GM18858 (cell line): ENCODE results near the gene KCNE4.
A peak's percentile ranks its signal among the peaks of the same experiment; 100 is the strongest.

Experiments
- ATAC-seq: cut with Tn5 transposase; IDR thresholded peaks from one replicate; pipeline ENCODE4 v1.9.1; 2021; ENCODE audit not compliant: unreplicated experiment

Gene KCNE4

DNA sequence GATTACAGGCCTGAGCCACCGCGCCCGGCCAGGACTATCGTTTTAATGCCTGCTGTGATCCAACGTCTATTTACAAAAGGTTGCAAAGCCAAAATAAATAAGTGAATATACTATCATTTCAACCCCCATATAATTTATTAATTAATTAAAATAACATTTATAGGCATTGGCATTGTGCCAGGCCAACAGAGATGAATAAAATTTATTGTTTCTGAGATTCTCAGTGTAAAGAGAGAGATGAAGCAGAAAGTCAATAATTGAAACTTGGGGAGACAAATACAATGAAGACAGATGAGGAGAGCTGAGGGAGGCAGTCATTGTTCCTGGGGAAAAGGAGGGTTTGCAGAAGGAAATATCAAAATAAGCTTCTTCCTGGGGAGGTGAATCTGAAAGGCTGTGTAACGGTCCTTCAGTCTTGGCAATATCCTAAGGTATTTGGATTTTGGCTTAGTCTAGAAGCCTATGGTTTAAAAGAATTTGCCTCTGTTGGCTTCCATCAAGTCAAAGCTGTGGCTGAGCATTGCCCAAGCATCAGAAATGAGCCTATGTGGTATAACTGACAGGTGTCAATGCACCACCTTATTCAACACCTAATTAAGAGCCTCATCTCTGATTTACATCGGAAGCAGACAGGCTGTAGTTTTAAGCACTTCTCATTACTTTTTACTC is 31.5 kb downstream of the KCNE4 start:
- ATAC-seq = no peak

DNA sequence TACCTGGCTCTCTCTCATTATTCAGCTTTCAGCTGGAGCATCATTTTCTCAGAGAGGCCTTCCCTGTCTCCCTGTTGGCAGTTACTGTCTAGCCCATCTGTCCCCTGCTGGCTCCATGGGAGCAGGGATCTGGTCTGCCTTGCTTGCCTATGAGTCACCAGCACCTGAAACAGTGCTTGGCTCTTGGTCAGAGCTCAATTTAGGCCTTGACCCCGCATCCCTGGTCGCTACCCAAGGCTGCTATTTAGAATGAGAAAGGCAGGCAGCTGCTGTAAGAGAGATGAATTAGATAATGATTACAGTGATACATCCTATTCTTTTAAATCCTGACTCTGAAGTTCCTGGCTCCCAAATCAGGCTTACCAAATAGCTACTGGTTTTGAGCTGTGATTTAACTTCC is 32.9 kb downstream of the KCNE4 start:
- no peak for ATAC-seq

DNA sequence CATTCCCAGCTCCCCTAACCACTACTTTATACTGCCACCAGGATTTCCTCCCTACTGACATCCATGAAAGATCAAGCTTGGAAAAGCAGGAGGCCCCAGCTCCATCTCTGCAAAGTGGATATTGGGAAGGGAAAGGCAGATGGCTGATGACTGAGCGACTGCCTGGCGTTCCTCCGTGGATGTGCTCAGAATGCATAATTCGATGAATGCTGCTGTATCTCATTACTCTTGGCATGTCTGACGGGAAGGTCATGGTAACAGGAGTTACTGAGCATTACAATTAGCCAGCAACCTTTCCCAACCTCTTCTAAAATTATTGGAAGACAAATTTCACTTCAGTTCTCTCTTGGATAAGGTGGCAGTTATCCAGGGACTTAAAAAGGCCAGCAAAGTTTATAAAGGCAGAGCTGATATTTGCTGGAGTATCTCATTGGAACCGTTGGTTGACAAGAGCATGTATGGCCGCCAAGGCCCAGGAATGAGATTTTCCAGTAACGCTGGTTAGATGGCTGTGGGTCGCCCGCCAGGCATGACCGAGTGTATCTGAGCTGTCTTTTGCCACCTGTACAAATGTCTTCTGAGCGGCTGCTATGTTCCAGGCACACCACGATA is 34.5 kb downstream of the KCNE4 start:
- ATAC-seq = no peak

DNA sequence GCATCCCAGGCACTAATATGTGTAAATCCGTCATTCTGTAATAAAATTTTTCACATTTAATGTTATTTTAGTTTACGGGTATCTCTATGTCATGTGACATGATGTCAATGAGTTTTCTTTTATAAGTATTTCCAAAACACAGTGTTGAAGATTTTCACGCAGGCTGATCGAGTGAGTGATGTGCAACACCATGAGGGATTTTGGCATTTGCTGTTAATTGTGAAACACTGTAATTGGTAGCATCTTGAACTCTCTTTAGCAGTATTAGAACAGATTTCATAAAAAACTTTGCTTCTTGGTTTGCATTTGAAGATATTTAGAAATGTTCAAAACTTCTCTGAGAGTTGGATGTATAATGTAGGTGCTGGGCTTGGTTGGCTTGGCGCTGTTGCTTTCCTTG is 35.5 kb downstream of the KCNE4 start:
- ATAC-seq = no peak

DNA sequence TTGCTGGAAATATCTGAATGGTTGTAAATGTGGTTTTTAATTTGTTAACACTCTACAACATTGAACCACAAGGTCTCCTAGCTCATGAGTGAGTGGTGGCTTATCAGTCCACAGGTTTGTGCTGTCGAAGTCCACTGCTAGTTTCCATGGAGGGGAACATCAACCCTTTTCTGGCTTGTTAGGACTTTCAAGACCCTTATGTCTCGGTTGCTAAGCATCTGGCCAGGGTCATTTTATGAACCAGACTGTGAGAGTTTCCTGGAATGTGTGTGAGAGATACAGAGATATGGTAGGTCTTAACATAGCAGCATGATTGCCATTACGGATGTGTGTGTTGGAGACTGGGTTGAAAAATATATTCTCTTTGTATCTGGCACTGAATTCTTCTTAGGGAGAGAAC is 36.9 kb downstream of the KCNE4 start:
- ATAC-seq = no peak

DNA sequence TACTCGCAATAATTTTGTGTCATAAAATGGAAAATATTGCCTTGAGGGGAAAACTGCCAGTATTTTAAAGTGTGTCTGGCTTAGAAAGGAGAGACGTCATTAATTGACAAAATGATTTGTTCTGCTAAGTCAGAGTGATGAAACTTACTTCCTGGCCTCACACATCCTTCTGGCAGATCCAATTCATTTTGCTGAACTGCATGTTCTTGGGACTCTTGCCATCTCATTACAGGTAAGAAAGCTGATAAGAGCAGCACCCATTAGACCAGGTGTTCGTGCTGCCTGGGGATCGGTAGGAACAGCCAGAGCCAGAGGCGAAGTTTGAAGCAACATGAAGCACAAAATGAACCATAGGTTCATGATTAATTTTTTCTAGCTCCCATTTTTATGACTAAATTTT is 38.0 kb downstream of the KCNE4 start:
- no peak for ATAC-seq

DNA sequence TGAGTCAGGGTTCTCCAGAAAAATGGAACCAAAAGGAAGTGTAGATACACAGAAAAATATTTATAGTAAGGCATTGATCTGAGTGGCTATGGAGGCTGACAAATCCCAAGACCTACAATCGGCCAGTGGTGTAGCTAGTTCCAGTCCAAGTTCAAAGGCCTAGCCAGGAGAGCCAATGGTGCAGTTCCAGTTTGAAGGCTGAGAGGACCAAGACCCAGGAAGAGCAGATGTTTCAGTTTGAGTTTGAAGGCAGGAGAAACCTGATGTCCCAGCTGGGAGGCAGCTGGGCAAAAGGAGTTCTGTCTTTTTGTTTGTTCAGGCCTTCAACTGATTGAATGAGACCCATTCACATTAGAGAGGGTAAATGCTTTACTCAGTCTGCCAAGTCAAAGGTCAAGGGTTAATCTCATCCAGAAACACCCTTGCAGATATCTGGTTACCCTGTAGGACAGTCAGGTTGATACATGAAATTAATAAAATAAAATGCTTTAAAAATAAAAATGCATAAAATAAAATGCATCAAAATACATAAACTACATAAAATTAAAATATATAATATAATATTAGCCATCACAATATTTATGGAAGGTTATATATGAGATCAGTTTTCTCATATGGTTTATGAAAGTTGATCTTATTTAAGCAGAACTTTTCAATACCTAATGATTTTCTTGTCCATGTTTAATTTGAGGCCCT is 38.7 kb downstream of the KCNE4 start:
- ATAC-seq = no peak

DNA sequence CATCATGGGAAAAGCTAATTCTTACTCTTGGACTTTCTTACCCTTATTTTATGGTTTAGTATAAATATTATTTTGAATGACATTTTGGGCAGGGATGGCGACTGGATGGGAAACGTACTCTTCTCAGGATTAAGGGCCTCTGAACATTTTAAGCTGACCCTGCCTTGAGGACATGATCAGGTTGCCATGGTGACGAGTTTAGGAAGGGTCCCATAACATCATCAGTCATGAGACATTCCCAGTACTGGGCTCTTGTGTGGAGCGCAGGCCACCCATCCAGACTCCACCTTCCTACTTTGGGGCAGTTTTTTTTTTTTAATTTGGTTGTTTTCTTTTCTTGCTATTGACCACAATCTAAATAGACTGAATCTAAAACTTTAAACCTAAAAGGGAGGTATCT is 40.7 kb downstream of the KCNE4 start:
- no peak for ATAC-seq

DNA sequence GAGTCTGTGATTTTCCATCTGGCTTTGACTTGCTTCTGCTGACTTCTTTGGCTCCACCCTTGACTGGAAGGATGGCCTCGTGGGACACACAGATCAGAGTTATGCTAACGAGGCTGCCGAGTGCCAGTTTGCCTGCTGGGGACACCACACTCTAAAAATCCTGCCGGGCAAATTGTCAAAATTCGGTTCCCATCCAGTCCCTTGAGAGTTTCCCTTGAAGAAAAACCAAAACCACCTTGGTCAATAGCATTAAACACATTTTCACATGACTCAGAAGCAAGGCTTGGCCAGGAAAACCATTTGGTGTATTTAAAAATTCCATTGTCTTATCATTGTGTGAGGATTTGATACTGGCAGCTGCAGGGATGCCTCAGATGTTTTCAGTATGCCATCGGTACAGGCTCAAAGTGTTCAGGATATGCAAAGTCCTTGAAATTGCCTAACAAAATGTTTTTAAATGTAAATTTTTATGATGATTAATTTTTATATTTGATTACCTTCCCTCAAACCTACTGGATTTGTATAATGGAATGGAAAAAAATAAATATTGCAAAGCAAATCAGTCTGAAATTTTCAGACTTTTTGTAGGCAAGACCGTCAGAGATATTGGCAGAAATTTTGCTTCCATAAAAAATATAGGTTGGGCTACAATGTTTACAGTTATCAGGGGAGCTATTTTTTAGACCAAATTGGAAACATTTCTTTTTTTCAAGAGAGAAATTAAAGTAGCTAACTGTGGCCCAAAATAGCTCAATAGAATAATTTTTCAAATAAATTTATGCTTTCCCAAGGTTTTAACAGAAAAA is 41.6 kb downstream of the KCNE4 start:
- no peak for ATAC-seq

DNA sequence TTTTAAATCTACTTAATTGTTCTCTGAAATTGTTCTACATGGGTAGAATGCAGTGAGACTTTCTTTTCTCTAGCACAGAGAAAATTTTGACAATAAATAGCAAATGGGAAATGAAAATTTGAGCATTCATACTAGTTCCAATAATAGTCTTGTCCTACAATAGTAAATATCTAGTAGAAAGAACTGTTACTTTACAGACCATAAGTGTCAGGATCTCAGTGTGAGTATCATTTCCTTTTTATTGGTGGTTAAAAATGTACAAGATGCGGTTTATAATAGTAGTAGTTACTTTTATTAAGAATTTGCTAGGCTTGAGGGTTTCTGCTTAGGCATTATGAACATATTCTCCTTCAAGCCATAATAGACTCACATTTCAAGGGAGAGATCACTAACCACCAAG is 43.2 kb downstream of the KCNE4 start:
- ATAC-seq = peak; percentile 55

DNA sequence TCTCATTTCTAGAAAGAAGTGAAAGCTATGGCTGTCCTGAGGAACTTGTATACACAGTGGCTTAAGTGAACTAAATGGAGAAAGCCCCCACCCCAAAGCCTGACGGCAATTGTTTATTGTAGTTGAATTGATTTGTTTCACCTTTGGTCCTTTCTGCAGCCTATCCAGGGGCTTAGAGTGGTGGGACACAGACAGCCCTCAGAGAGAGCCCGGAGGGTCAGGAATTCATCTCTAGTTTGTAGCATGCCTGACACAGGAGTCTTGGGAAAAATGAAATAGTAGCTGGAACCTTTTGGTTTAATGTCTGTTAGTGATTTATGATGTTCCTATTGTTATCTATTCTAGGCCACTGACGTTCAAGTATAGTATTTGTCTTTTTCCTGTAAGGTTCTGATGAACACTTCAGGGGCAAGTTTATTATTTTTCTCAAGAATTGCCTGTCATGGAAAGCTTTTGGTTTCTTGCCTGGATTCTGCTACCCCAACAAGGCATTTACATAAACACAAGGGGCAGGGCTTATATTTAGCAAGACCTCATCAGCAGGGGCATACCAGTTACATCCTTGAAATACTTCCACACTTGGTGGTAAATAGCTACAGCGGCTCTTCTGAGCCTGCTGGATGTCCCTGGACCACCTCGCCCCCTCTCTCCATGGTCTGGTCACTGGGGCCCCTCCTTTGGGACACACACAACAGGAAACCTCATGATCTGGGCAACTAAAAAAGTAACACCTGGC is 44.4 kb downstream of the KCNE4 start:
- ATAC-seq = no peak

DNA sequence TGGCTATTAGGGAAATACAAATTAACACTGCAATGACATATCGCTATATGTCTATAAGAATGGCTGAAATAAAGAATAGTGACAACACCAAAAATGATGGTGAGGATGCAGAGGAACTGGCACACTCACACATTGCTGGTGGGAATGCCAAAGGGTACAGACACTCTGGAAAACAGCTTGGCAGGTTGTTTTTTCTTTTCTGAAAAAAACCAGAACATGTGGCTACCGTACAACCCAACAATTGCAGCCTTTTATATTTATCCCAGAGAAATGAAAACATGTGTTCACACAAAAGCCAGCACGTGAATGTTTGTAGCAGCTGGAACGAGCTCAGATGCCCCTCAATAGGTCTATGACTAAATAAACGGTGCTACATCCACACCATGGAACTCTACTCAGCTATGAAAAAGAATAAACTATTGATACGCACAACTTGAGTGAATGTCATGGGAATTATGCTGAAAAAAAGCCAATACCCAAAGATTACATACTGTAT is 45.9 kb downstream of the KCNE4 start:
- ATAC-seq = no peak

DNA sequence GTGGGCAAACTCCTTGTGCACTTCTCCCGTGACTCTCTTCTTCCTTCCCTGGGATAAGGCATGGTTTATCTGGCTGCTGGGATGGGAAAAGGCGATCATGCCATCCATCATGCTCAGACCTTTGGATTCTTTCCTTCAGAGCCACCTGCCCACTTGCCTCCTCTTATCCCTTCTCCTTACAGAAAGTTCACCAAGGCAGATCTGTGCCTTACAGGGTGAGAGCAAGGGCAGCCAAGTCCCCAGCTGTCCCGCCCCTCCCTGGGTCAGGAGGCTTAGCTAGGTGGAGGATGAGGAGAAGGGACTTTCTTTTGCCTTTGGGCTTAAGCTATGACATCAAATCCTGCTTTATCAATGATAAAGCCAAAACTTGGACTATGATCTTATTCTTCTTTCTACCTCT is 47.6 kb downstream of the KCNE4 start:
- no peak for ATAC-seq

DNA sequence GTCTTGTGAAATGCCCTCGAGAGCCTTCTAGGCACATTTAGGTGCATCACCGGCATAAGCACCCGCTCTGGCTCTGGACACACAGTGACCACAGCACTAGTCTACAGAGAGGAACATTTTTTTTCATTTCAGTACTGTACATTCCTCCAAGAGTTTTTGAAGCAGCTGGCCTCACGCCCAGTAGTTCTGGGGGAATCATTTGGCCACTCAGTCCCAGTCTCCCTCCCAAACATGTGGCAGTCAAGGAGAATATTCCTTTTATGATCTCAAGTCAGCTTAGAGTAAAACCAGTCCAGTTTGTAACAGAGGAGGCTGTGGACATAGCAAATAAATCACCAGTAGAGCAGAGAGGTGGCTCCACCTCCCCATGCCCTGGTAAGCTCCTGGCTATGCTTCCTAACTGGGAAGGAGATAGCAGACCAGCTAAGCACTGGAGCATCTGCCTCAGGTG is 48.1 kb downstream of the KCNE4 start:
- ATAC-seq = no peak

DNA sequence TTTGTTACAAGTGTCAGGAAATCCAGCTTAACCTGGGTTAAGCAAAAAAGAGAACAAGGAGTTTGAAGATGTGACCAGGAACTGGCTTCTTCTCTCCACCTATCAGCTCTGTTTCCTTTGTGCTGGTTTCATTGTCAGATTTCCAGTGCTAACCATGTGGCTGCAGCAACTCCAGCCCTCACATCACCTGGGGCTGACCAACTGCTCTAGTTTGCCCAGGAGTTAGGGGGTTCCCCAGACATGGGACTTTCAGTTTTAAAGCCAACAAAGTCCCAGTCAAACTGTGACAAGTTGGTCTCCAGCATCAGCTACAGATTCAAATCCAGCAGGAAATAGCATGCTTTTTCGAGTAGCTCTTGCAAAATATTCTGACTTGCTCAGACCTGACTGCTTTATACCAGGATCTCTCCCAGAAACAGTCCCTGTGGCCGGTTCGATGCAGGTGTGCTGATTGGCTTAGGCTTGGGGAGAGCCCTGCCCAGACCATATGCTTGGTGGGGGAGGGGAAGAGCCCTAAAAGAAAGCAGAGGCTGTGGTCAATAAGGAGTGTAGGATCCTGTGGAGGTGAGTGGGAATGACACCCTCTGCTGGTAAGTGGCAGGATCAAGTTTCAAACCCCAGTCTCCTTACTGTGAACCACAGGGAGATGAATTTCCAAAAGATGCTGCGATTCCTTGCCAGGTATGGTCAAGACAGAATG is 49.5 kb downstream of the KCNE4 start:
- peak; percentile 82 for ATAC-seq

DNA sequence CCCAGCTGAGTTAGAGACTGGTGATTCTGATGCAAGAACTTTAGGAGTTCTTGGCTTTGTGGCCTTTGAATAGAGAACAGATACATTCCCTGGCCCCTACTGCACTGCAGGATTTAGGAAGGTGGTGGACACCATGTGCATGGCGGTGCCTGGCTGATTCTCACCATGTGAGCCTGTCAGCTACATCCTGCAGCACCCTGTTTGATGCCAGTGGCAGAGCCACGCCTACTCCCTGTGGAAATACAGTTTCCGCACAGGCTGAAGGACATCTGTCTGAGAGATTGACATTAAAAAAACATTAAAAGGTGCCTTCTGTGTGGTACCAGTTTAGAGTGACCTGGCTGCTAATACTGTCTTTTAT is 50.0 kb downstream of the KCNE4 start:
- no peak for ATAC-seq

DNA sequence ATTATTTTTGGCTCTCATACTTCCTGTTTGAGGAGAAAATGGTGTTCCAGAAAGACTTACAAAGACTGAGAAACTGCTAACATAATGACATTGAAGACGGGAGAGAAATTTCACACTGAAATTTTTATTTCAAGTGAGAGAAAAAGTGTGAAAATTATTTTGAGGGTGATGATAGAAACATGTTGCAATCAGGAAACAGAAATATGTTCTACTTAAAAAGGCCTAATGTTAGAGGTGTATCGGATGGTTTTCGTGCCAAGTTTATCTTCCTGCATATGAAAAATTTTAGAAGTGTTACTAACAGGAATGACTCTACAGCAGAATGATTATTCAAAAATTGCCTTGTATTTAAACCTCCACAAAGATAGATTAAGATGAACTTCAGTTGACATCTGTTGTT is 50.5 kb downstream of the KCNE4 start:
- ATAC-seq = no peak

DNA sequence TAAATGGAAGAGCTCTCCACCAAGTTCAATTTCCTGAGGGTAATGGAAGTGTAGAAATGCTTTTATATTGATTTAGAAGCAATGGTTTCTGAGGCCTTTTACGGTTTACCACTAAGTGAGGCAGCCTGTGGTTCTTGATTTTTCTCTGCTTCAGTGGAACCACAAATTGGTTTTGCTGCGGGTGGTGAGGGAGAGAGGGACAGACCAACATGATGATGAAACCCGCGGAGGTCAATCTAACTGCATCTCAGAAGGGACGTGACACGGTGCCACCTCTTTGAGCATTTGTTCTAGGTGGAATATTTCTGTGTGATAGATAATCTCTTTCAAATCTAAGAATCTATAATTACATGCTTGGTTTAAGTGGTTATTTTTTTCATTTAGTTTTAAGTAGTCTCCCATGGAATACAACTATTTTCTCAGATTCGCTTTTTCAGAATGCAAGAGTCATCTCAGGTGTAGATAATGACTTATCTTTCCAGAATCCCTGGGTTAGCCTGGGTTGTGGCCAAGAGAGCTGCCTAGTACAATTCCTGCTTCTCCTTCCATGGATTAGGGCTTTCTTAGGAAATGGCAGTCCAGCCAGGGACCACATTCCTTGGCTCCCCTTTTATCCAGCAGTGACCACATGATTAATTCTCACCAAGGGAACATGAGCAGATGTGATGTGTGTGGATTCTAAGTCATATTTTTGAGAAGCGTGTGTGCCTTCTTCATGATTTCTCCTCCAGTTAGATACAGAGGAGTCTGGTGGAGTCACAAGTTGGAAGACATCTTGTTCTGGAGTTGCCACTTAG is 52.5 kb downstream of the KCNE4 start:
- ATAC-seq = no peak
